GM18498 (cell line): ENCODE data around the gene EXD3.

Experiments used
- ATAC-seq: cut with Tn5 transposase; IDR thresholded peaks from one replicate; pipeline ENCODE4 v1.9.1; 2021; ENCODE audit warnings: mild to moderate bottlenecking, moderate library complexity; ENCODE audit not compliant: unreplicated experiment

The EXD3 gene

GRCh38 chr9:137321726-137322361 is 101.1 kb downstream of the EXD3 start:
- ATAC-seq = no peak

GRCh38 chr9:137320555-137321384 is 102.2 kb downstream of the EXD3 start:
- no peak for ATAC-seq

- ATAC-seq = no peak
Measured at GRCh38 chr9:137319739-137320551, 103.0 kb downstream of the EXD3 start.

- no peak for ATAC-seq
Measured at GRCh38 chr9:137319011-137319738, 103.8 kb downstream of the EXD3 start.

- no peak for ATAC-seq
Measured at GRCh38 chr9:137318602-137319001, 104.4 kb downstream of the EXD3 start.

- ATAC-seq = no peak
Measured at GRCh38 chr9:137317718-137318511, 105.0 kb downstream of the EXD3 start.

- ATAC-seq = no peak
Measured at GRCh38 chr9:137317021-137317717, 105.8 kb downstream of the EXD3 start.

- no peak for ATAC-seq
Measured at GRCh38 chr9:137316012-137316981, 106.7 kb downstream of the EXD3 start.

GRCh38 chr9:137315581-137316011 is 107.4 kb downstream of the EXD3 start:
- ATAC-seq = no peak

GRCh38 chr9:137314561-137315560 is 108.1 kb downstream of the EXD3 start:
- ATAC-seq = no peak

GRCh38 chr9:137313956-137314560 is 108.9 kb downstream of the EXD3 start:
- ATAC-seq = no peak

GRCh38 chr9:137313326-137313936 is 109.5 kb downstream of the EXD3 start:
- no peak for ATAC-seq

- ATAC-seq = no peak
Measured at GRCh38 chr9:137312852-137313325, 110.1 kb downstream of the EXD3 start.

GRCh38 chr9:137311986-137312851 is 110.7 kb downstream of the EXD3 start:
- ATAC-seq = no peak
